Mesodermal cell (in vitro differentiated cells): ENCODE measurements around the gene PPTC7. TPM values are rescaled to one million over a fixed set of nuclear protein-coding genes. Genes with fewer than 3 reads are reported as not detected.
A peak's percentile ranks its signal among the peaks of the same experiment; 100 is the strongest.

Source experiments
- H3K27ac ChIP-seq: 2 replicates; pipeline ENCODE4 v1.7.0; 2013; ENCODE audit warnings: mild to moderate bottlenecking, low read depth, low read length, moderate library complexity; ENCODE audit not compliant: severe bottlenecking
- H3K36me3 ChIP-seq: 2 replicates; pipeline ENCODE4 v1.7.1; 2013; ENCODE audit warnings: mild to moderate bottlenecking, low read length, moderate library complexity; ENCODE audit not compliant: control insufficient read depth, insufficient read depth
- H3K4me1 ChIP-seq: one replicate; pipeline ENCODE4 v1.7.1; 2013; ENCODE audit warnings: mild to moderate bottlenecking, low read length; ENCODE audit not compliant: insufficient read depth, control insufficient read depth, poor library complexity, severe bottlenecking
- H3K4me3 ChIP-seq: 2 replicates; pipeline ENCODE4 v1.7.0; 2013; ENCODE audit warnings: low read length, control low read depth, mild to moderate bottlenecking; ENCODE audit not compliant: insufficient read depth, poor library complexity, severe bottlenecking; ENCODE audit errors: extremely low read depth
- H3K9me3 ChIP-seq: 2 replicates; pipeline ENCODE4 v1.7.1; 2013; ENCODE audit warnings: mild to moderate bottlenecking, low read length, moderate library complexity; ENCODE audit not compliant: control insufficient read depth
- WGBS, 2 experiments: methylation state at CpG; one replicate each; pipeline ENCODE4 v1.1.5; 2013; ENCODE audit warnings: missing lambda C conversion rate in 2 of 2; ENCODE audit not compliant: insufficient coverage in 2 of 2; 5-methylcytosine and 5-hydroxymethylcytosine counted together
- polyA plus RNA-seq, 2 experiments: library from polyadenylated mRNA; stranded (reverse); fragments of 50-300 nt; gene quantifications; one replicate each; pipeline ENCODE4 v1.2.3, GENCODE V29; 2013

PPTC7 gene, protein sequence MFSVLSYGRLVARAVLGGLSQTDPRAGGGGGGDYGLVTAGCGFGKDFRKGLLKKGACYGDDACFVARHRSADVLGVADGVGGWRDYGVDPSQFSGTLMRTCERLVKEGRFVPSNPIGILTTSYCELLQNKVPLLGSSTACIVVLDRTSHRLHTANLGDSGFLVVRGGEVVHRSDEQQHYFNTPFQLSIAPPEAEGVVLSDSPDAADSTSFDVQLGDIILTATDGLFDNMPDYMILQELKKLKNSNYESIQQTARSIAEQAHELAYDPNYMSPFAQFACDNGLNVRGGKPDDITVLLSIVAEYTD
- polyA plus RNA-seq (2013, experiment 1 of 2), result 11.6 TPM
- polyA plus RNA-seq (2013, experiment 2 of 2), result 10.8 TPM

GRCh38 chr12:110583137-110584059, at the start of gene PPTC7:
Gene PPTC7, minus strand, starts transcription at chr12:110583318. Its CDS starts 287 bp downstream, at chr12:110583031.
- Histone ChIP-seq H3K36me3 (peaks cover 9% of the 10 kb centered on the region), H3K4me1 (peaks cover 10% of the 10 kb centered on the region), H3K27ac (no peak within 1 kb of the TSS), H3K9me3 (no peaks in the 10 kb centered on the region), H3K4me3 (peak within 1 kb of the TSS; percentile 89)
- 3% methylated on average over 39 to 41 of the region's 52 CpGs for WGBS, 2 experiments

- H3K4me3 ChIP-seq, result no peak overlapping the region
- H3K27ac ChIP-seq, result no peak overlapping the region
- no peaks in the 10 kb centered on the region for H3K9me3 ChIP-seq
- no peaks in the 10 kb centered on the region for H3K4me1 ChIP-seq
- no CpG with 5 or more reads among the region's 8 CpGs for WGBS, 2 experiments
- H3K36me3 ChIP-seq, result peaks cover 11% of the 10 kb centered on the region
These were observed 44.5 kb upstream of the PPTC7 start for GRCh38 chr12:110627500-110628195.

GRCh38 chr12:110622582-110622981, 39.5 kb upstream of the PPTC7 start:
- H3K27ac ChIP-seq, result no peak overlapping the region
- H3K4me3 ChIP-seq, result no peak overlapping the region
- H3K4me1 ChIP-seq, result no peaks in the 10 kb centered on the region
- no peaks in the 10 kb centered on the region for H3K36me3 ChIP-seq
- no peaks in the 10 kb centered on the region for H3K9me3 ChIP-seq
- WGBS, 2 experiments, result 89 to 92% methylated on average over 1 of the region's 3 CpGs

- Histone ChIP-seq H3K4me1 (no peaks in the 10 kb centered on the region), H3K4me3 (no peak overlapping the region), H3K9me3 (no peaks in the 10 kb centered on the region), H3K27ac (no peak overlapping the region), H3K36me3 (no peaks in the 10 kb centered on the region)
- WGBS, 2 experiments, result 69 to 73% methylated on average over 3 to 4 of the region's 4 CpGs
These were observed 36.4 kb upstream of the PPTC7 start for GRCh38 chr12:110619534-110619953.

DNA sequence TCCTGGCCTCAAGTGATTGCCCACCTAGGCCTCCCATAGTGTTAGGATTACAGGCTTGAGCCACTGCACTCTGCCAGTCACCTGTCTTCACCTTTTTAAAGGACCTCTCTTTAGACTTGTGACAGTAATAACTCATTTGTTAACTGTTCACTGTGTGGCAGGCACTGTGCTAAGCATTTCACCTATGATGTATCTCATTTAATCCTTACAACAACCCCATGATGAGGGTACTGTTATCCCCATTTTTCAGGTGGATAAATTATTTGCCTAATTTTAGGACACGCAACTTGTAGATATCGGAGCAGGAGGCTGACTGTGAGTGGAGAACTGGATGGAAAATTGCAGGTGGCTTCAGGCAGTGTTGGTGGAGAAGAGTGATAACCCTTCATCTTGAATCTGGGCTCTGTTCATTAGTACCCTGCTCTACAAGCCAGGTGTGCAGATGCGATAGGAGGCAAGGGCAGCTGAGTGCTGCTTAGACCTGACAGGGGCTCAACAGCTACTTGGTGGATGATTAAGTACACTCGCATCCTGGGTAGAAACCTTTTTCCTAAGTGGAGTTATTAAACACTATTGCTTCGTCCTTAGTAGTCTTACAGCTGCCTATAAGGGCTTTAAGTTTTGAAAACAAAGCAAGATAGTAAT, 33.5 kb upstream of the PPTC7 start:
- H3K36me3 ChIP-seq, result no peaks in the 10 kb centered on the region
- no peaks in the 10 kb centered on the region for H3K4me1 ChIP-seq
- H3K4me3 ChIP-seq, result no peak overlapping the region
- H3K9me3 ChIP-seq, result no peaks in the 10 kb centered on the region
- WGBS, 2 experiments, result 85 to 100% methylated on average over 2 to 5 of the region's 5 CpGs
- no peak overlapping the region for H3K27ac ChIP-seq

DNA sequence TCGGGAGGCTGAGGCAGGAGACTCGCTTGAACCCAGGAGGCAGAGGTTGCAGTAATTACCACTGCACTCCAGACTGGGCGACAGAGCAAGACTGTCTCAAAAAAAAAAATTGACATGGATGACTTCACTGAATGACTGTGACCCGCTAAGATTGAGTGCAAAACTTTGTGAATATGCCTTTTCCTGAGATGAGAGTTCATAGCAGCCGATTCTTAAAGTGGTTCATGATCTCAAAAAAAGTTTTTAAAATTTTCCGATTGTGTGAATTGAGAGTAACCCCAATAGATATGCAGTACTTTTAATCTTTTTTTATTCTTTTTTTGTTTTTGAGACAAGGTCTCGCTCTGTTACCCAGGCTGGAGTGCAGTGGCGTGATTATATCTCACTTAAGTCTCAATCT, 32.1 kb upstream of the PPTC7 start:
- Histone ChIP-seq H3K27ac (no peak overlapping the region), H3K4me3 (no peak overlapping the region), H3K9me3 (no peaks in the 10 kb centered on the region), H3K4me1 (no peaks in the 10 kb centered on the region), H3K36me3 (no peaks in the 10 kb centered on the region)
- WGBS, 2 experiments, result 94 to 97% methylated on average over 6 to 7 of the region's 8 CpGs

DNA sequence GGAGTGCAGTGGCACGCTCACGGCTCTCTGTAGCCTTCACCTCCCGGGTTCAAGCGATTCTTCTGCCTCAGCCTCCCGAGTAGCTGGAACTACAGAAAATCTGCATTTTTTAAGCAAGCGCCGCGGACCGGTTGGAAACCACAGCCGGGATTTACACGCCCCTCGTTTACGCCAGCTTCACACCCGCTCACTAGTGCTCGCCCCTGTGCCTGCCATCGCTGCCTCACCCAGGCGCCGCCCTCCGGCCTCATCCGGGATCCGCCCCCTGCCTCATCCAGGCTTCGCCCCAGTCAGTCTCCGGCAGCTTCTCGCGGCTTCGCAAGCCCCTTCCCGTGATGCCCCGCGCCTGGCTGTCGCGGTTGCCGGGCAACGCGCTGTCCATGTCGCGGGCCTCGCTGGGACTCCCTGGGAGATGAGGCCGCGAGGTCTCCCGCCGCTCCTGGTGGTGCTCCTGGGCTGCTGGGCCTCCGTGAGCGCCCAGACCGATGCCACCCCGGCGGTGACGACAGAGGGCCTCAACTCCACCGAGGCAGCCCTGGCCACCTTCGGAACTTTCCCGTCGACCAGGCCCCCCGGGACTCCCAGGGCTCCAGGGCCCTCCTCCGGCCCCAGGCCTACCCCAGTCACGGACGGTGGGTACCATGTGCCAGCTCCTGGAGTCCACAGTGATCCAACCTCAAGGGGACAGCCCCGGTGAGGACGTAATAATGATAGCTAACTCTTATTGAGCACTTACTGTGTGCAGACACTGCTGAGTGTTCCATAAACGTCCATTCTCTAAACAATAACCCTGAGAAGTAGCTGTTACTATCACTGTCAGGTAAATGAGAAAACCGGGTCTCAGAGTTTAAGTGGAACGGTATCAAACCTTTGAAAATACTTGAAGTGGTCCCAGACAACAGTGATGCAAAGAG, 30.9 kb upstream of the PPTC7 start, which contains the start of gene TCTN1:
TCTN1 (plus strand) TSS at position 359 of the 914 bp plus-strand sequence; CDS start at position 413, 54 bp downstream.
- WGBS, 2 experiments, result 4 to 6% methylated on average over 41 to 55 of the region's 60 CpGs
- Histone ChIP-seq H3K4me3 (peak within 1 kb of the TSS; percentile 58), H3K36me3 (no peaks in the 10 kb centered on the region), H3K4me1 (no peaks in the 10 kb centered on the region), H3K27ac (peak within 1 kb of the TSS; percentile 49), H3K9me3 (no peaks in the 10 kb centered on the region)

- Histone ChIP-seq H3K36me3 (no peaks in the 10 kb centered on the region), H3K4me1 (no peaks in the 10 kb centered on the region), H3K27ac (no peak overlapping the region), H3K9me3 (no peaks in the 10 kb centered on the region), H3K4me3 (peak overlapping the region; percentile 58)
- whole genome bisulfite sequencing, 2 experiments, result 76 to 91% methylated on average over 11 to 16 of the region's 23 CpGs
These were observed 30.1 kb upstream of the PPTC7 start for GRCh38 chr12:110613071-110613770.

GRCh38 chr12:110606253-110606611, 23.1 kb upstream of the PPTC7 start:
- Histone ChIP-seq H3K27ac (no peak overlapping the region), H3K4me3 (no peak overlapping the region), H3K9me3 (no peaks in the 10 kb centered on the region), H3K4me1 (no peaks in the 10 kb centered on the region), H3K36me3 (no peaks in the 10 kb centered on the region)
- WGBS, 2 experiments, result 95 to 96% methylated on average over 4 to 7 of the region's 8 CpGs
